Fibroblast of lung (primary cell): ENCODE results near the gene TMED4. TPM values are rescaled to one million over a fixed set of nuclear protein-coding genes. Genes with fewer than 3 reads are reported as not detected.

Source experiments
- DNase-seq, 2 donors: peaks; one replicate each; pipeline versions ENCODE4 v3.0.0 to v3.0.0-alpha.2; 2010; ENCODE audit warnings: low read depth in 2 of 2
- H2AFZ ChIP-seq: 2 replicates; pipeline ENCODE4 v1.5.1; 2012; ENCODE audit warnings: low read length, control low read depth, inconsistent platforms
- H3K27ac ChIP-seq: 2 replicates; pipeline ENCODE4 v1.5.1; 2011; ENCODE audit warnings: low read length, control low read depth; ENCODE audit not compliant: insufficient read depth
- H3K27me3 ChIP-seq: 2 replicates; pipeline ENCODE4 v1.5.1; 2011; ENCODE audit warnings: mild to moderate bottlenecking, low read length; ENCODE audit not compliant: control insufficient read depth, insufficient read depth
- H3K36me3 ChIP-seq: 2 replicates; pipeline ENCODE4 v1.5.1; 2011; ENCODE audit warnings: low read length; ENCODE audit not compliant: control insufficient read depth, insufficient read depth
- H3K4me1 ChIP-seq: 2 replicates; pipeline ENCODE4 v1.5.1; 2011; ENCODE audit warnings: low read length; ENCODE audit not compliant: control insufficient read depth, insufficient read depth; ENCODE audit errors: extremely low read depth
- H3K4me2 ChIP-seq: 2 replicates; pipeline ENCODE4 v1.5.1; 2011; ENCODE audit warnings: low read length, control low read depth; ENCODE audit not compliant: insufficient read depth; ENCODE audit errors: extremely low read depth
- H3K4me3 ChIP-seq, 4 experiments: fragments of 200-600 bp in 1 of 4; sonication (generic) in 1 of 4; replicated peaks in 1 of 4; 2 replicates each; pipeline ENCODE4 v1.5.1; 2011 to 2016; ENCODE audit warnings: low read length in 4 of 4, low read depth in 3 of 4, mild to moderate bottlenecking in 3 of 4, control low read depth in 2 of 4, inconsistent platforms in 1 of 4, mixed read lengths in 1 of 4; ENCODE audit not compliant: insufficient read depth in 1 of 4; ENCODE audit errors: control extremely low read depth in 1 of 4
- H3K79me2 ChIP-seq: 2 replicates; pipeline ENCODE4 v1.5.1; 2012; ENCODE audit warnings: mild to moderate bottlenecking, low read length, inconsistent platforms; ENCODE audit not compliant: control insufficient read depth, insufficient read depth
- H3K9ac ChIP-seq: 2 replicates; pipeline ENCODE4 v1.5.1; 2011; ENCODE audit warnings: mild to moderate bottlenecking, low read length, control low read depth; ENCODE audit not compliant: insufficient read depth
- H3K9me3 ChIP-seq: 2 replicates; pipeline ENCODE4 v1.5.1; 2012; ENCODE audit warnings: low read depth, low read length; ENCODE audit not compliant: control insufficient read depth, insufficient read depth
- H4K20me1 ChIP-seq: 2 replicates; pipeline ENCODE4 v1.5.1; 2011; ENCODE audit warnings: low read length; ENCODE audit not compliant: control insufficient read depth, insufficient read depth; ENCODE audit errors: extremely low read depth
- CTCF ChIP-seq, 2 donors: IDR thresholded peaks in 1 of 2; conservative IDR thresholded peaks in 1 of 2; 1 replicate in 1 of 2; 2 replicates in 1 of 2; pipeline ENCODE4 v1.5.1; 2011 to 2012; ENCODE audit warnings: low read length in 2 of 2, control low read depth in 1 of 2, inconsistent platforms in 1 of 2, low read depth in 1 of 2, mild to moderate bottlenecking in 1 of 2
- EZH2 ChIP-seq: IDR thresholded peaks from 2 replicates; pipeline ENCODE4 v1.5.1; 2012; ENCODE audit warnings: low read length, control low read depth, mild to moderate bottlenecking; ENCODE audit errors: missing control alignments
- polyA plus RNA-seq, 2 donors: library from polyadenylated mRNA; depleted of rRNA in 1 of 2; stranded (reverse) in 1 of 2; unstranded in 1 of 2; fragments of >200 nt; gene quantifications; 2 replicates each; pipeline ENCODE4 v1.2.1, GENCODE V29; 2011 to 2012; ENCODE audit warnings: missing spikeins in 1 of 2
- total RNA-seq: library from RNA; depleted of rRNA; stranded (reverse); fragments of >200 nt; gene quantifications from 2 replicates; pipeline ENCODE4 v1.2.1, GENCODE V29; 2014

The TMED4 gene
- total and polyA plus RNA-seq, 2 donors (not counting 1 experiment from before 2014, with no cell fraction given), result 74.5 to 101 TPM

GRCh38 chr7:44567884-44568283 is 14.1 kb downstream of the TMED4 start:
- H3K4me1 ChIP-seq, result peaks cover 4% of the 10 kb centered on the region

GRCh38 chr7:44566680-44567079 is 15.4 kb downstream of the TMED4 start:
- Histone ChIP-seq H3K27me3 (no peaks in the 10 kb centered on the region), H3K4me3 (no peak overlapping the region), H3K9ac (no peak overlapping the region), H3K79me2 (peaks cover 3% of the 10 kb centered on the region), H3K4me2 (no peak overlapping the region), H3K4me1 (no peaks in the 10 kb centered on the region), H2AFZ (no peak overlapping the region), H3K27ac (no peak overlapping the region), H4K20me1 (no peaks in the 10 kb centered on the region), H3K9me3 (no peaks in the 10 kb centered on the region), H3K36me3 (peaks cover 47% of the 10 kb centered on the region)
- no peak for DNase-seq
- TF ChIP-seq EZH2 (no peak), CTCF (conservative IDR thresholded peaks at IDR 0.05 in 1 of 2, IDR thresholded peaks at IDR 0.05 in 1 of 2; ENCODE audit: low read depth in 1 of 2, low read length in 2 of 2) (no peak)

More at GRCh38 chr7:44567884-44568283, 14.1 kb downstream of the TMED4 start:
- peaks cover 13% of the 10 kb centered on the region for H3K79me2 ChIP-seq
- H3K4me3 ChIP-seq, result no peak overlapping the region
- H3K27ac ChIP-seq, result no peak overlapping the region
- peaks cover 57% of the 10 kb centered on the region for H3K36me3 ChIP-seq
- H3K9ac ChIP-seq, result no peak overlapping the region
- no peak overlapping the region for H3K4me2 ChIP-seq
- H4K20me1 ChIP-seq, result no peaks in the 10 kb centered on the region
- H3K27me3 ChIP-seq, result no peaks in the 10 kb centered on the region
- no peak for TF ChIP-seq EZH2
- TF ChIP-seq CTCF (conservative IDR thresholded peaks at IDR 0.05 in 1 of 2, IDR thresholded peaks at IDR 0.05 in 1 of 2; ENCODE audit: low read depth in 1 of 2, low read length in 2 of 2), result no peak
- H2AFZ ChIP-seq, result no peak overlapping the region
- no peaks in the 10 kb centered on the region for H3K9me3 ChIP-seq
- DNase-seq, result no peak

GRCh38 chr7:44565795-44566559 is 16.1 kb downstream of the TMED4 start:
- peaks cover 42% of the 10 kb centered on the region for H3K36me3 ChIP-seq
- DNase-seq, result no peak
- H3K4me3 ChIP-seq, result no peak overlapping the region

More at GRCh38 chr7:44565795-44566559, 16.1 kb downstream of the TMED4 start:
- TF ChIP-seq CTCF (conservative IDR thresholded peaks at IDR 0.05 in 1 of 2, IDR thresholded peaks at IDR 0.05 in 1 of 2; ENCODE audit: low read depth in 1 of 2, low read length in 2 of 2) (no peak), EZH2 (no peak)
- Histone ChIP-seq H3K79me2 (no peaks in the 10 kb centered on the region), H3K27me3 (no peaks in the 10 kb centered on the region), H4K20me1 (no peaks in the 10 kb centered on the region), H3K4me1 (no peaks in the 10 kb centered on the region), H3K9ac (no peak overlapping the region), H3K27ac (no peak overlapping the region), H3K4me2 (no peak overlapping the region), H2AFZ (no peak overlapping the region), H3K9me3 (no peaks in the 10 kb centered on the region)
